Measurements from ENCODE around the gene EXOSC6. TPM values are rescaled to one million over a fixed set of nuclear protein-coding genes. Genes with fewer than 3 reads are reported as not detected.
"Not testable (repeated sequence)": the region's sequence is repeated elsewhere in the genome, so short reads cannot be mapped to it uniquely, and the experiment has no call there.

Gene EXOSC6
- total and polyA plus RNA-seq, 7 donors, result 8.8 to 22.2 (median 17.7) TPM

DNA sequence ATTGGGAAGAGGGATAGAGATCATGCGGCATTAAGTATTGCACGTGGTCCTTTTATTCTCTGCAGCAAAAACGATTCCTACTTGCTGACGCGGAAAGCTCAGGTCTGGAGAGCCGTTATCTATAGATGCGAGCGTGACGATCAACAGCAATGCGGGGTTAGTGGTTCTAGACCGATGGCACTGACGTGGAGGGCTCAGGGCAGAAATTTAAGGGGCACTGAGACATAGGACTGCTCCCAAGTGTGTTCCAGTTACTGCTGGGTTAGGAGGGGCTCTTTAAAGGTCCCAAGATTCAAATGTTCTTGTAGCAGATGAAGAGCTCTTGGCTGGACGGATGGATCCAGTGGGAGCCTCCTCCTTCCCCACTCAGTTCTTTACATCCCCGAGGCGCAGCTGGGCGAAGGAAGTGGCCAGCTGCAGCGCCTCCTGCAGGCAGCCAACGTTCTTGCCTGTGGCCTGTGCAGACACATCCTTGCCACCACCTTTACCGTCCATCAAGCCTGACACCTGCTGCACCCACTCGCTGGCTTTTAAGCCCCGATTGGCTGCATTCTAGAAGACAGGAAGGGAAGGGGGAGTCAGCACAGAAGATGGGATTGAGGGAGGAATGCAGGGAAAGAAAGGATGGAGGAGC, 732 bp upstream of the EXOSC6 start:
- Histone ChIP-seq H3K4me3 (no peak overlapping the region), H3K36me3 (ENCODE audit: insufficient read depth in 1 of 2, low read depth in 1 of 2) (peaks cover 16 to 55% of the 10 kb centered on the region in 2 donors), H3K4me1 (peaks cover 9% of the 10 kb centered on the region), H3K9me3 (no peaks in the 10 kb centered on the region), H3K27ac (no peak overlapping the region), H3K27me3 (ENCODE audit: insufficient read depth in 3 of 3, low read length in 2 of 3) (no peaks in the 10 kb centered on the region)
- ATAC-seq (peak in 1 of 4 donors; percentile 5), DNase-seq (peak in 1 of 2 donors; percentile 50)
- intact Hi-C loops (cut with DNase I), result no loop called here
- TF ChIP-seq, protein P1, sequence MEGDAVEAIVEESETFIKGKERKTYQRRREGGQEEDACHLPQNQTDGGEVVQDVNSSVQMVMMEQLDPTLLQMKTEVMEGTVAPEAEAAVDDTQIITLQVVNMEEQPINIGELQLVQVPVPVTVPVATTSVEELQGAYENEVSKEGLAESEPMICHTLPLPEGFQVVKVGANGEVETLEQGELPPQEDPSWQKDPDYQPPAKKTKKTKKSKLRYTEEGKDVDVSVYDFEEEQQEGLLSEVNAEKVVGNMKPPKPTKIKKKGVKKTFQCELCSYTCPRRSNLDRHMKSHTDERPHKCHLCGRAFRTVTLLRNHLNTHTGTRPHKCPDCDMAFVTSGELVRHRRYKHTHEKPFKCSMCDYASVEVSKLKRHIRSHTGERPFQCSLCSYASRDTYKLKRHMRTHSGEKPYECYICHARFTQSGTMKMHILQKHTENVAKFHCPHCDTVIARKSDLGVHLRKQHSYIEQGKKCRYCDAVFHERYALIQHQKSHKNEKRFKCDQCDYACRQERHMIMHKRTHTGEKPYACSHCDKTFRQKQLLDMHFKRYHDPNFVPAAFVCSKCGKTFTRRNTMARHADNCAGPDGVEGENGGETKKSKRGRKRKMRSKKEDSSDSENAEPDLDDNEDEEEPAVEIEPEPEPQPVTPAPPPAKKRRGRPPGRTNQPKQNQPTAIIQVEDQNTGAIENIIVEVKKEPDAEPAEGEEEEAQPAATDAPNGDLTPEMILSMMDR (IDR thresholded peaks at IDR 0.05), result no peak
- 79 to 82% (median 81%) methylated on average over 21 of the region's 21 CpGs for WGBS, 3 donors

DNA sequence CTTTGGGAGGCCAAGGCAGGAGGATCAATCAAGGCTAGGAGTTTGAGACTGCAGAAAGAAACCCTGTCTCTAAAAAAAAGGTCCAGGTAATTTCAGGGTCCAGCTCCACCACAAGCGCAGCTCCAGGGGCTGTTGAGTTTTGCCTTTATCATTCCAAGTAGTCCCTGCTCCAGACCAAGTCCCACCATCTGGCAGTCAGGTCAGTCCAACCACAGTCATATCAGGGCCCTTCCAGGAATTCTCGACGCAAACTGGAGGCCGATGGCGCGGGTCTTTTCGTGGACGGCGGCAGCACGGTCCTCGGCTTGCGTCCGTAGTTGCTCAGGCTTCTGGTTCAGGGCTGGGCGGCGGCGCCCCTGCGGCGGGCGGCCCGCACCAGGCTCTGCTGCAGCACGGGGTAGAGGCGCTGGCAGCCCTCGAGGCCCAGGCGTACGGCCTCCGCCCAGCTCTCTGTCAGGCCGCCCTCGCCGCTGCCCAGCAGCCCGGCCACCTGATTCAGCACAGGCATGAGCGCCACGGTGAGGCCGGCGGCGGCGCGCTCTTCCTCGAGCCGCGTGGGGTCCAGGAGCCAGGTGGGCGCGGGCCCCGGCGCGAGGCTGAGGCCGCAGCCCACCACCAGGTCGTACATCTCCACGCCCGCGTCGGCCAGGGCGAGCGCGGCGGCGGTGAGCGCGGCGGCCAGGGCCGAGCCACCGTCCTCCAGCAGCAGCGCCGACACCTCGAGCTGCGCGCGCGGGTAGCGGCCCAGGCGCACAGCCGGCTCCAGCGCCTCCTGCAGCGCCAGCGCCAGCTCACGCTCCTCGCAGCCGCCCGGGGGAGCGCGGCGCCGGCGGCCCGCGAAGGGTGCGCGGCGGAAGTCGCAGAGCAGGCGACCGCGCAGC, 752 bp downstream of the EXOSC6 start:
- Histone ChIP-seq H3K4me1 (peaks cover 9% of the 10 kb centered on the region), H3K9me3 (no peaks in the 10 kb centered on the region), H3K27me3 (ENCODE audit: insufficient read depth in 3 of 3, low read length in 2 of 3) (no peaks in the 10 kb centered on the region), H3K27ac (peak overlapping the region; percentile 64), H3K36me3 (ENCODE audit: insufficient read depth in 1 of 2, low read depth in 1 of 2) (peaks cover 14 to 40% of the 10 kb centered on the region in 2 donors), H3K4me3 (peak overlapping the region; percentile 72)
- TF ChIP-seq, protein P1 (IDR thresholded peaks at IDR 0.05), result no peak
- intact Hi-C loops (cut with DNase I), result no loop called here
- peak; percentile 42 to 63 for DNase-seq
- ATAC-seq, result peak; percentile 47 to 76 (median 57)
- 2 to 4% (median 2%) methylated on average over 44 to 92 of the region's 92 CpGs for WGBS, 3 donors

DNA sequence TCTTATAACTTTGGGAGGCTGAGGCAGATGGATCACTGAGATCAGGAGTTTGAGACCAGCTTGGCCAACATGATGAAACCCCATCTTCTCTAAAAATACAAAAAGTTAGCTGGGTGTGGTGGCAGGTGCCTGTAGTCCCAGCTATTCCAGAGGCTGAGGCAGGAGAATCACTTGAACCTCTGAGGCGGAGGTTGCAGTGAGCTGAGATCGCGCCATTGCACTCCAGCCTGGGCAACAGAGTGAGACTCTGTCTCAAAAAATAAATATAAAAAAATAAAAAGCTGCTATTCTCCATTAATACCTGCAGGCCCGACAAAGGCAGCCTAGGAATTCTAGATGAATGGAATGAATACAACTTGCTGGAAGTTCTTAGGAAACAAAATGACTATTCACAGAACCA, 2.0 kb downstream of the EXOSC6 start:
- H3K36me3 ChIP-seq (ENCODE audit: insufficient read depth in 1 of 2, low read depth in 1 of 2), result peaks cover 14 to 27% of the 10 kb centered on the region in 2 donors
- H3K4me1 ChIP-seq; DNase-seq; H3K27me3 ChIP-seq (ENCODE audit: insufficient read depth in 3 of 3, low read length in 2 of 3); intact Hi-C loops (cut with DNase I); H3K9me3 ChIP-seq; H3K27ac ChIP-seq; H3K4me3 ChIP-seq; ATAC-seq: not testable (repeated sequence)
- WGBS, 3 donors, result 82 to 86% (median 86%) methylated on average over 4 of the region's 4 CpGs

DNA sequence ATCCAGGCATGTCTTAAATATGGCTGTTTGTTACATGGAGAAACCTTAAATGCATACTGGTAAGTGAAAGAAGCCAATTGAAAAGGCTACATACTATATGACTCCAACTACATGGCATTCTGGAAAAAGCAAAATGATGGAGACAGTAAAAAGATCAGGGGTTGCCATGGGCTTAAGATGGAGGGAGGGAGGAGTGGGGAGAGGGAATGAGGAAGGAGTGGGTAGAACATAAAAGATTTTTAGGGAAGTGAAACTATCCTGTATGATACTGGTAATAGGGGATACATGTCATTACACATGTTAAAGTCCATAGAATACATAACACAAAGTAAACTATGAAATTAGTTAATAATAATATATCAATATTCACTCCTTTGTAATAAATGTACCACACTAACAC, 13.0 kb downstream of the EXOSC6 start:
- intact Hi-C loops (cut with DNase I), result not testable (repeated sequence)

DNA sequence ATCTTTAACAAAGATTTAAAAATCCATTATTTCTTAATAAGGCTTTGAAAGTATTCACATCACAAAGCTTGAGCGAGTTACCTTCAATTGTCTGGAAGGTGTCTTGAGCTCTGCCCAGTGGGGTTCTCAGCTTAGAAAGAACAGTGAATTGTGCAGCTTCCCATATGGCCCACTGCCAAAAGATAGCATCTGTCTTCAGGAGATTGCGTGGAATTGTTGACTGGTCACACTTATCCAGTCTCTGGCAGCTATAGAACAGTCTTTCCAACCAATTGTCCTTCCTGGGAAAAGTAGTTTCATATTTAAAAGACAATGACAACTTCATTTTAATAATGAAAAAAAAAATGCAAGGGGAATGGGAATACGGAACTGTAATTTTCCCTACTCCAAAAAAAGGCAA, 19.9 kb downstream of the EXOSC6 start:
- 57 to 75% (median 62%) methylated on average over 2 of the region's 3 CpGs for WGBS, 3 donors
- intact Hi-C loops (cut with DNase I); H3K27me3 ChIP-seq (ENCODE audit: insufficient read depth in 3 of 3, low read length in 2 of 3); H3K9me3 ChIP-seq; DNase-seq; H3K4me1 ChIP-seq; ATAC-seq; H3K4me3 ChIP-seq; H3K27ac ChIP-seq: not testable (repeated sequence)
- peaks cover 0 to 72% of the 10 kb centered on the region in 2 donors for H3K36me3 ChIP-seq (ENCODE audit: insufficient read depth in 1 of 2, low read depth in 1 of 2)

More for the DNA sequence above, 13.0 kb downstream of the EXOSC6 start:
- not testable (repeated sequence) for H3K9me3 ChIP-seq; H3K27ac ChIP-seq; H3K4me1 ChIP-seq; ATAC-seq; H3K27me3 ChIP-seq (ENCODE audit: insufficient read depth in 3 of 3, low read length in 2 of 3); H3K4me3 ChIP-seq; DNase-seq
- H3K36me3 ChIP-seq (ENCODE audit: insufficient read depth in 1 of 2, low read depth in 1 of 2), result peaks cover 0 to 45% of the 10 kb centered on the region in 2 donors

DNA sequence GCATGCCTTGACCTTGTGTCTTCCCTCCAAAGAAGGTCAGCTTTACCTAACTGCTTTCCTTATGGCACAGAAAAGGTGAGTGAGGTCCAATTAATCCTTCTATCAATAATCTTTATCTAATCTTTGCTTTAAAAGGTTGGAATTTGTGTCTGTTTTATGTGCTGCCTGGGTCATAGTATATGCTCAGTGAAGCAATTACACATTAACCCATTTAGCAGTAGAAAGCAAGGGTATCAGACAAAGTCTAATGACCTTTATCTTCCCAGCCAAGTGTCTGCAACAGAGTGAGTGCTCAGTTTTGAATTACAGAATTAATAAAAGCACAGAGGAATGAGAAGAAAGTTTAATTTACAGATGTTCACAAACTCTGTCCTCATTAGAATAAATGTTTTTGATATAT, 25.7 kb downstream of the EXOSC6 start:
- H3K9me3 ChIP-seq; ATAC-seq; H3K4me1 ChIP-seq; DNase-seq; intact Hi-C loops (cut with DNase I); H3K4me3 ChIP-seq; H3K27me3 ChIP-seq (ENCODE audit: insufficient read depth in 3 of 3, low read length in 2 of 3); H3K27ac ChIP-seq: not testable (repeated sequence)
- peaks cover 0 to 52% of the 10 kb centered on the region in 2 donors for H3K36me3 ChIP-seq (ENCODE audit: insufficient read depth in 1 of 2, low read depth in 1 of 2)

DNA sequence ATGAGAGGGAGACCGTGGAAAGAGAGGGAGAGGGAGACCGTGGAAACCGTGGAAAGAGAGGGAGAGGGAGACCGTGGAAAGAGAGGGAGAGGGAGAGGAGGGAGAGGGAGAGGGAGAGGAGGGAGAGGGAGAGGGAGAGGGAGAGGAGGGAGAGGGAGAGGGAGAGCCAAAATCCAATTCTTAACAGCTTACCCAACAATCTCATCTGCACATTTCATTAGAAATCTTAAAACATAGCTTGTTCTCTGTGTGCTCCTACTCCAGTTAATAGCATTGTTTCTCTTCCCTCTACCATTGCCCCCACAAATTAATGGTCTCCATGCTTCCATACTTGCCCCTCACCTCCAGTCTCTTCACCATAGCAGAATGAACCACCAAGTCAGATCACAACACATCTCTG, 26.3 kb downstream of the EXOSC6 start:
- H3K27ac ChIP-seq; intact Hi-C loops (cut with DNase I); H3K4me3 ChIP-seq; H3K4me1 ChIP-seq; H3K9me3 ChIP-seq; ATAC-seq; DNase-seq; H3K27me3 ChIP-seq (ENCODE audit: insufficient read depth in 3 of 3, low read length in 2 of 3): not testable (repeated sequence)
- peaks cover 0 to 47% of the 10 kb centered on the region in 2 donors for H3K36me3 ChIP-seq (ENCODE audit: insufficient read depth in 1 of 2, low read depth in 1 of 2)
- 89 to 100% methylated on average over 3 of the region's 4 CpGs; no CpG with 5 or more reads in 1 of the 3 donors for WGBS, 3 donors

DNA sequence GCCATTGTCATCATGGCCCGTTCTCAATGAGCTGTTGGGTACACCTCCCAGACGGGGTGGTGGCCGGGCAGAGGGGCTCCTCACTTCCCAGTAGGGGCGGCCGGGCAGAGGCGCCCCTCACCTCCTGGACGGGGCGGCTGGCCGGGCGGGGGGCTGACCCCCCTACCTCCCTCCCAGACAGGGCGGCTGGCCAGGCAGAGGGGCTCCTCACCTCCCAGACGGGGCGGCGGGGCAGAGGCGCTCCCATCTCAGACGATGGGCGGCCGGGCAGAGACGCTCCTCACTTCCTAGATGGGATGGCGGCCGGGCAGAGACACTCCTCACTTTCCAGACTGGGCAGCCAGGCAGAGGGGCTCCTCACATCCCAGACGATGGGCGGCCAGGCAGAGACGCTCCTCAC, 27.1 kb downstream of the EXOSC6 start:
- intact Hi-C loops (cut with DNase I); H3K27ac ChIP-seq; H3K4me1 ChIP-seq; H3K9me3 ChIP-seq; ATAC-seq; H3K4me3 ChIP-seq; H3K27me3 ChIP-seq (ENCODE audit: insufficient read depth in 3 of 3, low read length in 2 of 3): not testable (repeated sequence)
- DNase-seq, result peak in 1 of 2 donors; percentile 52
- 94 to 96% (median 96%) methylated on average over 10 to 19 of the region's 24 CpGs for WGBS, 3 donors
- H3K36me3 ChIP-seq (ENCODE audit: insufficient read depth in 1 of 2, low read depth in 1 of 2), result peaks cover 0 to 50% of the 10 kb centered on the region in 2 donors

DNA sequence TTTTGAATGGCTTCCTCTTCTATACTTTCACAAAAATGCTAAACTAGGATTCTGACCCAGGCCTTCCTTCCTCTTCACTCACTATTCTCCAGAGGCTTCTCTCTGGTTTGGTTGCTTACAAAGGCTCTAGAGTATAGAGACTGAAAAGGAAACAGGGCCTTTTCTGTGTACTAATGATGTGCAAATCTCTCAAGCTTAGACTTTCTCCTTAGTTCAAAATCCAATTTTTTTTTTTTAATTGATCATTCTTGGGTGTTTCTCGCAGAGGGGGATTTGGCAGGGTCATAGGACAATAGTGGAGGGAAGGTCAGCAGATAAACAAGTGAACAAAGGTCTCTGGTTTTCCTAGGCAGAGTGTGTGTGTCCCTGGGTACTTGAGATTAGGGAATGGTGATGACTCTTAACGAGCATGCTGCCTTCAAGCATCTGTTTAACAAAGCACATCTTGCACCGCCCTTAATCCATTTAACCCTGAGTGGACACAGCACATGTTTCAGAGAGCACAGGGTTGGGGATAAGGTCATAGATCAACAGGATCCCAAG, 27.7 kb downstream of the EXOSC6 start:
- H3K4me1 ChIP-seq; DNase-seq; H3K27me3 ChIP-seq (ENCODE audit: insufficient read depth in 3 of 3, low read length in 2 of 3); H3K9me3 ChIP-seq; intact Hi-C loops (cut with DNase I); H3K27ac ChIP-seq; H3K4me3 ChIP-seq; ATAC-seq: not testable (repeated sequence)
- peaks cover 0 to 51% of the 10 kb centered on the region in 2 donors for H3K36me3 ChIP-seq (ENCODE audit: insufficient read depth in 1 of 2, low read depth in 1 of 2)
- WGBS, 3 donors, result 67 to 78% (median 76%) methylated on average over 1 of the region's 3 CpGs
